Endothelial cell of umbilical vein (primary cell): ENCODE measurements around the gene NLGN1.

Source experiments
- CTCF ChIP-seq, 2 donors: IDR thresholded peaks; 1 replicate in 1 of 2; 2 replicates in 1 of 2; pipeline ENCODE4 v1.5.1; 2011; ENCODE audit warnings: low read length in 2 of 2, mild to moderate bottlenecking in 2 of 2, moderate library complexity in 2 of 2, control low read depth in 1 of 2, inconsistent platforms in 1 of 2, low read depth in 1 of 2; ENCODE audit not compliant: insufficient read depth in 1 of 2; ENCODE audit errors: extremely low read depth in 1 of 2
- EZH2 ChIP-seq: IDR thresholded peaks from 2 replicates; pipeline ENCODE4 v1.6.1; 2012; ENCODE audit warnings: borderline replicate concordance, low read depth, mild to moderate bottlenecking, moderate library complexity, low read length, inconsistent platforms; ENCODE audit not compliant: severe bottlenecking
- MAX ChIP-seq: IDR thresholded peaks from 2 replicates; pipeline ENCODE4 v1.6.1; 2011; ENCODE audit not compliant: insufficient read depth, insufficient read length
- POLR2A ChIP-seq: IDR thresholded peaks from 2 replicates; pipeline ENCODE4 v1.6.1; 2012; ENCODE audit warnings: low read depth, mild to moderate bottlenecking, control low read depth, low read length
- POLR2AphosphoS5 ChIP-seq: IDR thresholded peaks from 2 replicates; pipeline ENCODE4 v1.6.1; 2012; ENCODE audit warnings: low read depth, mild to moderate bottlenecking, control low read depth, low read length, moderate library complexity; ENCODE audit not compliant: insufficient read depth

- TF ChIP-seq POLR2A (no peak), CTCF (IDR thresholded peaks at IDR 0.05; ENCODE audit: extremely low read depth in 1 of 2, insufficient read depth in 1 of 2, low read depth in 1 of 2, low read length in 2 of 2) (no peak), MAX (no peak), EZH2 (no peak), POLR2AphosphoS5 (no peak)
Measured at GRCh38 chr3:174102866-174103265, 705.3 kb downstream of the NLGN1 start.
